H9 (cell line): Measurements from ENCODE around the gene WFIKKN2. TPM values are rescaled to one million over a fixed set of nuclear protein-coding genes. Genes with fewer than 3 reads are reported as not detected.

Source experiments
- DNase-seq: peaks from one replicate; pipeline ENCODE4 v3.0.0-alpha.2; 2017
- H2AFZ ChIP-seq: one replicate; pipeline ENCODE4 v1.6.1; 2013; ENCODE audit warnings: mild to moderate bottlenecking, low read length, control low read depth, moderate library complexity
- H2AK5ac ChIP-seq: 2 replicates; pipeline ENCODE4 v1.6.1; 2013; ENCODE audit warnings: low read length, control low read depth, mixed read lengths; ENCODE audit not compliant: insufficient read length
- H2BK120ac ChIP-seq: one replicate; pipeline ENCODE4 v1.6.1; 2013; ENCODE audit warnings: low read depth, mild to moderate bottlenecking, low read length, control low read depth, inconsistent platforms; ENCODE audit not compliant: poor library complexity, severe bottlenecking
- H2BK12ac ChIP-seq: 2 replicates; pipeline ENCODE4 v1.6.1; 2013; ENCODE audit warnings: low read length, control low read depth, mixed read lengths, low read depth; ENCODE audit not compliant: insufficient read length
- H2BK15ac ChIP-seq: 2 replicates; pipeline ENCODE4 v1.6.1; 2013; ENCODE audit warnings: low read depth, low read length, control low read depth
- H2BK20ac ChIP-seq: one replicate; pipeline ENCODE4 v1.6.1; 2013; ENCODE audit warnings: low read depth, mild to moderate bottlenecking, low read length, control low read depth, inconsistent platforms; ENCODE audit not compliant: poor library complexity, severe bottlenecking
- H2BK5ac ChIP-seq: 2 replicates; pipeline ENCODE4 v1.6.1; 2013; ENCODE audit warnings: low read length, control low read depth, mixed read lengths; ENCODE audit not compliant: insufficient read length
- H3K14ac ChIP-seq: 2 replicates; pipeline ENCODE4 v1.6.1; 2013; ENCODE audit warnings: low read length, control low read depth; ENCODE audit not compliant: insufficient read depth
- H3K18ac ChIP-seq: 2 replicates; pipeline ENCODE4 v1.6.1; 2013; ENCODE audit warnings: low read depth, mild to moderate bottlenecking, mixed read lengths, low read length, control low read depth; ENCODE audit not compliant: insufficient read length
- H3K23ac ChIP-seq: 2 replicates; pipeline ENCODE4 v1.6.1; 2013; ENCODE audit warnings: low read length, control low read depth, mixed read lengths, low read depth; ENCODE audit not compliant: insufficient read length
- H3K23me2 ChIP-seq: 2 replicates; pipeline ENCODE4 v1.6.1; 2013; ENCODE audit warnings: low read depth, mild to moderate bottlenecking, mixed read lengths, low read length, control low read depth; ENCODE audit not compliant: insufficient read length, poor library complexity, severe bottlenecking
- H3K27ac ChIP-seq: 2 replicates; pipeline ENCODE4 v1.5.1; 2013; ENCODE audit warnings: low read length, control low read depth, mixed read lengths, low read depth; ENCODE audit not compliant: insufficient read length
- H3K27me3 ChIP-seq: 2 replicates; pipeline ENCODE4 v1.6.1; 2013; ENCODE audit warnings: low read length, control low read depth, inconsistent platforms; ENCODE audit not compliant: insufficient read depth
- H3K4ac ChIP-seq: 2 replicates; pipeline ENCODE4 v1.6.1; 2013; ENCODE audit warnings: low read depth, mild to moderate bottlenecking, control low read depth, inconsistent platforms, low read length, moderate library complexity
- H3K4me1 ChIP-seq: 2 replicates; pipeline ENCODE4 v1.6.1; 2013; ENCODE audit warnings: low read length, control low read depth, inconsistent platforms; ENCODE audit not compliant: insufficient read depth
- H3K4me2 ChIP-seq: 2 replicates; pipeline ENCODE4 v1.6.1; 2013; ENCODE audit warnings: low read length, control low read depth, mixed read lengths; ENCODE audit not compliant: insufficient read length, insufficient read depth
- H3K56ac ChIP-seq: 2 replicates; pipeline ENCODE4 v1.6.1; 2013; ENCODE audit warnings: low read depth, mild to moderate bottlenecking, mixed read lengths, low read length, control low read depth; ENCODE audit not compliant: insufficient read length
- H3K79me1 ChIP-seq: 2 replicates; pipeline ENCODE4 v1.6.1; 2013; ENCODE audit warnings: low read depth, mild to moderate bottlenecking, moderate library complexity, low read length, control low read depth, inconsistent platforms; ENCODE audit not compliant: insufficient read depth, poor library complexity, severe bottlenecking
- H3K79me2 ChIP-seq: 2 replicates; pipeline ENCODE4 v1.6.1; 2013; ENCODE audit warnings: low read length, control low read depth, inconsistent platforms; ENCODE audit not compliant: insufficient read depth
- H3K9ac ChIP-seq: 2 replicates; pipeline ENCODE4 v1.6.1; 2013; ENCODE audit warnings: low read length, control low read depth, mixed read lengths; ENCODE audit not compliant: insufficient read length; ENCODE audit errors: extremely low read depth
- H3K9me3 ChIP-seq: one replicate; pipeline ENCODE4 v1.6.1; 2013; ENCODE audit warnings: low read depth, low read length, inconsistent platforms; ENCODE audit not compliant: control insufficient read depth
- H3T11ph ChIP-seq: one replicate; pipeline ENCODE4 v1.6.1; 2013; ENCODE audit warnings: mild to moderate bottlenecking, low read length, control low read depth, inconsistent platforms
- H4K20me1 ChIP-seq: one replicate; pipeline ENCODE4 v1.6.1; 2013; ENCODE audit not compliant: control insufficient read depth, insufficient read length, insufficient read depth
- H4K5ac ChIP-seq: 2 replicates; pipeline ENCODE4 v1.6.1; 2013; ENCODE audit warnings: low read depth, mild to moderate bottlenecking, mixed read lengths, low read length, control low read depth; ENCODE audit not compliant: insufficient read length
- H4K8ac ChIP-seq: replicated peaks from 2 replicates; pipeline ENCODE4 v1.6.1; 2013; ENCODE audit warnings: low read length, control low read depth, mixed read lengths, low read depth; ENCODE audit not compliant: insufficient read length
- H4K91ac ChIP-seq: 2 replicates; pipeline ENCODE4 v1.6.1; 2013; ENCODE audit warnings: low read depth, mild to moderate bottlenecking, moderate library complexity, mixed read lengths, low read length, control low read depth; ENCODE audit not compliant: insufficient read length
- H3K27ac Mint-ChIP-seq, 3 experiments: 2 replicates in 2 of 3; 3 replicates in 1 of 3; pipeline ENCODE4 v1.8.0; 2020 to 2021; ENCODE audit warnings: mixed read lengths in 3 of 3, mild to moderate bottlenecking in 1 of 3, moderate library complexity in 1 of 3
- H3K27me3 Mint-ChIP-seq: 2 replicates; pipeline ENCODE4 v1.8.0; 2021; ENCODE audit warnings: low read depth, mild to moderate bottlenecking, moderate library complexity, mixed read lengths
- H3K36me3 Mint-ChIP-seq, 3 experiments: 2 replicates in 2 of 3; 3 replicates in 1 of 3; pipeline ENCODE4 v1.8.0; 2020 to 2021; ENCODE audit warnings: low read depth in 3 of 3, mixed read lengths in 3 of 3; ENCODE audit not compliant: insufficient read depth in 1 of 3
- H3K4me1 Mint-ChIP-seq, 2 experiments: 2 replicates each; pipeline ENCODE4 v1.8.0; 2020; ENCODE audit warnings: mixed read lengths in 2 of 2
- H3K4me3 Mint-ChIP-seq, 2 experiments: 2 replicates in 1 of 2; 3 replicates in 1 of 2; pipeline ENCODE4 v1.8.0; 2020 to 2021; ENCODE audit warnings: mild to moderate bottlenecking in 2 of 2, mixed read lengths in 2 of 2, moderate library complexity in 1 of 2
- H3K9me3 Mint-ChIP-seq, 2 experiments: 2 replicates in 1 of 2; 3 replicates in 1 of 2; pipeline ENCODE4 v1.8.0; 2020; ENCODE audit warnings: mild to moderate bottlenecking in 2 of 2, mixed read lengths in 2 of 2, moderate library complexity in 1 of 2
- CTCF ChIP-seq: fragments of 200-600 bp; sonication (generic); conservative IDR thresholded peaks from 3 replicates; pipeline ENCODE4 v1.8.0; 2021; ENCODE audit warnings: antibody characterized with exemption, mild to moderate bottlenecking
- WGBS: extraction: QIAGEN DNeasy Blood & Tissue Kit; methylation state at CpG from one replicate; pipeline ENCODE4 v1.1.7; 2013; ENCODE audit warnings: missing lambda C conversion rate, low lambda C conversion rate, mixed read lengths; ENCODE audit not compliant: insufficient read length; ENCODE audit errors: extremely low coverage; 5-methylcytosine and 5-hydroxymethylcytosine counted together
- total RNA-seq: library from RNA; stranded (reverse); gene quantifications from 2 replicates; pipeline ENCODE4 v1.2.1, GENCODE V29; 2021

The WFIKKN2 gene
- total RNA-seq, 1 experiment from 2014 or later = 1.1 TPM

- no peak for TF ChIP-seq CTCF
- no peaks in the 10 kb centered on the region for H3K79me2 ChIP-seq
- no peak overlapping the region for H3K56ac ChIP-seq
- Mint-ChIP-seq H3K4me3 (no peak overlapping the region), H3K36me3 (no peaks in the 10 kb centered on the region), H3K27ac (no peak overlapping the region), H3K4me1 (peaks cover 4 to 5% of the 10 kb centered on the region in 2 experiments; a peak in 2 of 4 replicates), H3K27me3 (no peaks in the 10 kb centered on the region; the same call in none of the 2 replicates), H3K9me3 (no peaks in the 10 kb centered on the region)
- no peak overlapping the region for H2BK15ac ChIP-seq
- H3K9ac ChIP-seq = no peak overlapping the region
- H3T11ph ChIP-seq = no peak overlapping the region
- no peak overlapping the region for H4K8ac ChIP-seq
- no peak overlapping the region for H3K23ac ChIP-seq
- no peaks in the 10 kb centered on the region for H3K4me1 ChIP-seq
- no peak overlapping the region for H2AFZ ChIP-seq
- H2AK5ac ChIP-seq = no peak overlapping the region
- no peak overlapping the region for H3K18ac ChIP-seq
- H4K91ac ChIP-seq = no peak overlapping the region
- H3K27me3 ChIP-seq = no peaks in the 10 kb centered on the region
- no peak overlapping the region for H2BK120ac ChIP-seq
- no peak overlapping the region for H3K14ac ChIP-seq
- no peak for DNase-seq
- H4K20me1 ChIP-seq = no peaks in the 10 kb centered on the region
- no peaks in the 10 kb centered on the region for H3K23me2 ChIP-seq
- no peak overlapping the region for H3K4me2 ChIP-seq
- no peak overlapping the region for H4K5ac ChIP-seq
- no CpG with 5 or more reads among the region's 7 CpGs for WGBS
- no peak overlapping the region for H2BK12ac ChIP-seq
- no peak overlapping the region for H3K4ac ChIP-seq
- H2BK20ac ChIP-seq = no peak overlapping the region
- H3K9me3 ChIP-seq = no peaks in the 10 kb centered on the region
- H3K27ac ChIP-seq = no peak overlapping the region
- H3K79me1 ChIP-seq = no peaks in the 10 kb centered on the region
- no peak overlapping the region for H2BK5ac ChIP-seq
These were observed 27.0 kb upstream of the WFIKKN2 start for GRCh38 chr17:50808413-50808812.
